OCI-LY1 (cell line): ENCODE results near the gene MBD6.

Experiments
- H2AFZ ChIP-seq: fragments of 200-600 bp; sonication (generic), shearing (Covaris generic); 2 replicates; pipeline ENCODE4 v1.6.0; 2014; ENCODE audit warnings: antibody characterized with exemption, mild to moderate bottlenecking, low read length
- H3F3A ChIP-seq: fragments of 200-600 bp; sonication (generic), shearing (Covaris generic); 2 replicates; pipeline ENCODE4 v1.6.0; 2014; ENCODE audit warnings: mild to moderate bottlenecking, antibody characterized with exemption, low read length, moderate library complexity; ENCODE audit not compliant: insufficient read depth
- H3K27ac ChIP-seq: fragments of 200-600 bp; sonication (generic); 2 replicates; pipeline ENCODE4 v1.5.1; 2014; ENCODE audit warnings: low read length, mixed run types, mild to moderate bottlenecking, low read depth; ENCODE audit not compliant: poor library complexity, severe bottlenecking
- H3K27me3 ChIP-seq: fragments of 200-600 bp; sonication (generic); 2 replicates; pipeline ENCODE4 v1.6.0; 2014; ENCODE audit warnings: antibody characterized with exemption, mild to moderate bottlenecking, low read length, moderate library complexity; ENCODE audit not compliant: insufficient read depth
- H3K36me3 ChIP-seq: fragments of 200-600 bp; sonication (generic); 2 replicates; pipeline ENCODE4 v1.6.1; 2014; ENCODE audit warnings: mild to moderate bottlenecking, antibody characterized with exemption, low read length, moderate library complexity, mixed read lengths; ENCODE audit not compliant: insufficient read depth
- H3K4me1 ChIP-seq: fragments of 200-600 bp; sonication (generic); 2 replicates; pipeline ENCODE4 v1.5.1; 2014; ENCODE audit warnings: mild to moderate bottlenecking, low read length, moderate library complexity; ENCODE audit not compliant: insufficient read depth, severe bottlenecking
- H3K4me2 ChIP-seq: fragments of 200-600 bp; sonication (generic), shearing (Covaris generic); 2 replicates; pipeline ENCODE4 v1.6.1; 2014; ENCODE audit warnings: low read length
- H3K4me3 ChIP-seq: fragments of 200-600 bp; sonication (generic); 2 replicates; pipeline ENCODE4 v1.5.1; 2014; ENCODE audit warnings: low read length, low read depth, mild to moderate bottlenecking, mixed read lengths; ENCODE audit not compliant: poor library complexity, severe bottlenecking
- H3K79me2 ChIP-seq: fragments of 200-600 bp; shearing (Covaris generic); 2 replicates; pipeline ENCODE4 v1.6.1; 2016; ENCODE audit warnings: mixed run types, low read length, mixed read lengths; ENCODE audit not compliant: insufficient read depth
- H3K9ac ChIP-seq: fragments of 200-600 bp; sonication (generic), shearing (Covaris generic); 2 replicates; pipeline ENCODE4 v1.6.1; 2014; ENCODE audit warnings: mild to moderate bottlenecking, low read length, mixed read lengths
- H3K9me2 ChIP-seq: fragments of 200-600 bp; sonication (generic), shearing (Covaris generic); 2 replicates; pipeline ENCODE4 v1.6.1; 2014; ENCODE audit warnings: low read depth, mild to moderate bottlenecking, low read length, mixed read lengths
- H3K9me3 ChIP-seq: fragments of 200-600 bp; shearing (Covaris generic); 2 replicates; pipeline ENCODE4 v1.6.1; 2014; ENCODE audit warnings: low read length, mixed read lengths
- H4K20me1 ChIP-seq: fragments of 200-600 bp; sonication (generic), shearing (Covaris generic); 2 replicates; pipeline ENCODE4 v1.6.0; 2016; ENCODE audit warnings: mild to moderate bottlenecking, low read length; ENCODE audit not compliant: insufficient read depth
- CTCF ChIP-seq: fragments of 200-600 bp; sonication (generic), shearing (Covaris generic); IDR thresholded peaks from 2 replicates; pipeline ENCODE4 v1.5.1; 2017; ENCODE audit warnings: mild to moderate bottlenecking, antibody characterized with exemption, low read length, moderate library complexity, mixed read lengths
- EZH2 ChIP-seq: fragments of 200-600 bp; sonication (generic), shearing (Covaris generic); IDR thresholded peaks from 2 replicates; pipeline ENCODE4 v1.8.0; 2017; ENCODE audit warnings: borderline replicate concordance, mixed run types, mild to moderate bottlenecking, antibody characterized with exemption, low read length, moderate library complexity, mixed read lengths

The MBD6 gene

GRCh38 chr12:57574795-57575194, 52.2 kb downstream of the MBD6 start:
- H3K4me2 ChIP-seq, result no peak overlapping the region
- no peaks in the 10 kb centered on the region for H4K20me1 ChIP-seq
- no peak overlapping the region for H3K9ac ChIP-seq
- no peaks in the 10 kb centered on the region for H3F3A ChIP-seq
- H3K9me2 ChIP-seq, result no peaks in the 10 kb centered on the region
- H3K36me3 ChIP-seq, result no peaks in the 10 kb centered on the region
- H3K4me1 ChIP-seq, result no peaks in the 10 kb centered on the region
- no peak for TF ChIP-seq EZH2
- TF ChIP-seq CTCF, result no peak
- H2AFZ ChIP-seq, result no peak overlapping the region
- no peaks in the 10 kb centered on the region for H3K9me3 ChIP-seq
- no peaks in the 10 kb centered on the region for H3K79me2 ChIP-seq
- no peak overlapping the region for H3K27ac ChIP-seq
- H3K4me3 ChIP-seq, result no peak overlapping the region
- H3K27me3 ChIP-seq, result no peaks in the 10 kb centered on the region

GRCh38 chr12:57575771-57576612, 53.4 kb downstream of the MBD6 start:
- H3K9ac ChIP-seq, result no peak overlapping the region
- H4K20me1 ChIP-seq, result no peaks in the 10 kb centered on the region
- H3K79me2 ChIP-seq, result no peaks in the 10 kb centered on the region
- TF ChIP-seq CTCF (no peak), EZH2 (no peak)
- no peaks in the 10 kb centered on the region for H3K4me1 ChIP-seq
- no peaks in the 10 kb centered on the region for H3K27me3 ChIP-seq
- no peaks in the 10 kb centered on the region for H3K9me2 ChIP-seq
- no peak overlapping the region for H3K27ac ChIP-seq
- H3F3A ChIP-seq, result no peaks in the 10 kb centered on the region
- H3K4me2 ChIP-seq, result no peak overlapping the region
- H3K36me3 ChIP-seq, result no peaks in the 10 kb centered on the region
- no peak overlapping the region for H2AFZ ChIP-seq
- no peak overlapping the region for H3K4me3 ChIP-seq
- H3K9me3 ChIP-seq, result no peaks in the 10 kb centered on the region

GRCh38 chr12:57576613-57577160, 54.1 kb downstream of the MBD6 start:
- H3K27me3 ChIP-seq, result no peaks in the 10 kb centered on the region
- no peaks in the 10 kb centered on the region for H3F3A ChIP-seq
- TF ChIP-seq CTCF (no peak), EZH2 (no peak)
- no peak overlapping the region for H3K4me3 ChIP-seq
- no peaks in the 10 kb centered on the region for H3K9me2 ChIP-seq
- no peak overlapping the region for H3K27ac ChIP-seq
- H3K4me1 ChIP-seq, result no peaks in the 10 kb centered on the region
- no peak overlapping the region for H3K9ac ChIP-seq
- H2AFZ ChIP-seq, result no peak overlapping the region
- no peaks in the 10 kb centered on the region for H4K20me1 ChIP-seq
- no peaks in the 10 kb centered on the region for H3K36me3 ChIP-seq
- H3K79me2 ChIP-seq, result no peaks in the 10 kb centered on the region
- no peak overlapping the region for H3K4me2 ChIP-seq
- no peaks in the 10 kb centered on the region for H3K9me3 ChIP-seq
